Raji (cell line): Measurements from ENCODE around the gene MRGPRG.

Source experiments
- POLR2A ChIP-seq: IDR thresholded peaks from 2 replicates; pipeline ENCODE4 v1.6.1; 2011; ENCODE audit warnings: low read depth, low read length, control low read depth; ENCODE audit not compliant: insufficient read depth

The MRGPRG gene

GRCh38 chr11:3218483-3219280 is at the start of gene MRGPRG:
TSS of gene MRGPRG (minus strand) at chr11:3218813. CDS start at chr11:3218813, 0 bp downstream.
- no peak for TF ChIP-seq POLR2A

GRCh38 chr11:3245071-3245470 is 26.5 kb upstream of the MRGPRG start:
- TF ChIP-seq POLR2A, result no peak

GRCh38 chr11:3243880-3244279 is 25.3 kb upstream of the MRGPRG start:
- no peak for TF ChIP-seq POLR2A

GRCh38 chr11:3237119-3237518 is 18.5 kb upstream of the MRGPRG start:
- TF ChIP-seq POLR2A, result no peak

- TF ChIP-seq POLR2A, result no peak
Observed at GRCh38 chr11:3234846-3235245, 16.2 kb upstream of the MRGPRG start.

- no peak for TF ChIP-seq POLR2A
Observed at GRCh38 chr11:3232956-3233355, 14.3 kb upstream of the MRGPRG start.

GRCh38 chr11:3231851-3232744 is 13.5 kb upstream of the MRGPRG start, which contains the start of gene MRGPRE:
TSS of gene MRGPRE (minus strand) at chr11:3232417. CDS start at chr11:3228799, 3,618 bp downstream.
- no peak for TF ChIP-seq POLR2A

- TF ChIP-seq POLR2A, result no peak
Observed at GRCh38 chr11:3231550-3231850, 12.9 kb upstream of the MRGPRG start.

- TF ChIP-seq POLR2A, result no peak
Observed at GRCh38 chr11:3230636-3231549, 12.3 kb upstream of the MRGPRG start.

GRCh38 chr11:3229673-3230630 is 11.3 kb upstream of the MRGPRG start:
- no peak for TF ChIP-seq POLR2A

- TF ChIP-seq POLR2A, result no peak
Observed at GRCh38 chr11:3228445-3228829, 9.8 kb upstream of the MRGPRG start.

- TF ChIP-seq POLR2A, result no peak
Observed at GRCh38 chr11:3227568-3228444, 9.2 kb upstream of the MRGPRG start.
